H1 (cell line): ENCODE data around the gene COL28A1. TPM values are rescaled to one million over a fixed set of nuclear protein-coding genes. Genes with fewer than 3 reads are reported as not detected.

Source experiments
- BACH1 ChIP-seq: IDR thresholded peaks from 2 replicates; pipeline ENCODE4 v1.6.1; 2012; ENCODE audit warnings: low read length, improper control_type of control experiment
- CEBPB ChIP-seq: IDR thresholded peaks from 2 replicates; pipeline ENCODE4 v1.6.1; 2012; ENCODE audit warnings: low read depth, low read length
- CHD7 ChIP-seq: fragments of 300-600 bp; sonication (generic); IDR thresholded peaks from 2 replicates; pipeline ENCODE4 v1.7.1; 2012; ENCODE audit warnings: low read length, moderate library complexity, mild to moderate bottlenecking, inconsistent platforms; ENCODE audit not compliant: insufficient replicate concordance
- NRF1 ChIP-seq: IDR thresholded peaks from 2 replicates; pipeline ENCODE4 v1.6.1; 2011; ENCODE audit warnings: mild to moderate bottlenecking, low read depth, low read length, improper control_type of control experiment
- RBBP5 ChIP-seq: IDR thresholded peaks from 2 replicates; pipeline ENCODE4 v1.7.1; 2012; ENCODE audit warnings: low read depth, mild to moderate bottlenecking, inconsistent platforms, low read length, moderate library complexity, borderline replicate concordance
- SIN3A ChIP-seq, 2 experiments: IDR thresholded peaks in 1 of 2; conservative IDR thresholded peaks in 1 of 2; 2 replicates each; pipeline ENCODE4 v1.6.1; 2011 to 2012; ENCODE audit warnings: low read length in 2 of 2, improper control_type of control experiment in 1 of 2, low read depth in 1 of 2, mild to moderate bottlenecking in 1 of 2
- polyA plus RNA-seq, 7 experiments: library from polyadenylated mRNA; depleted of rRNA in 3 of 7; stranded (reverse) in 5 of 7; unstranded in 2 of 7; fragments of >200 nt in 5 of 7; fragments of 200-250 nt in 2 of 7; gene quantifications; 1 replicate in 5 of 7; 2 replicates in 1 of 7; 4 replicates in 1 of 7; pipeline versions ENCODE4 v1.2.1 to v1.2.3, GENCODE V29; 2011 to 2013; ENCODE audit warnings: missing spikeins in 2 of 7, mixed read lengths in 2 of 7
- total RNA-seq: library from RNA; stranded (reverse); fragmentation: NEBNext Ultra II Directional; extraction: Animal tissue kit (Norgen Biotek cat#: 25700); gene quantifications from 2 replicates; pipeline ENCODE4 v1.2.1, GENCODE V29; 2021

Gene COL28A1
- total and polyA plus RNA-seq, 2 of the 8 experiments (the other 6 are each of a cell fraction or from before 2014, with no cell fraction given), result 0.22 to 0.38 TPM

GRCh38 chr7:7569615-7570014 is 33.9 kb upstream of the COL28A1 start (continued):
- no peak for TF ChIP-seq CHD7
- no peak for TF ChIP-seq CEBPB
- no peak for TF ChIP-seq NRF1
- TF ChIP-seq RBBP5, result no peak
- no peak for TF ChIP-seq BACH1
- TF ChIP-seq SIN3A (conservative IDR thresholded peaks at IDR 0.05 in 1 of 2, IDR thresholded peaks at IDR 0.05 in 1 of 2; ENCODE audit: low read depth in 1 of 2, low read length in 2 of 2), result no peak
- TF ChIP-seq, all 59 proteins: peak for 0
